ENCODE data around the gene HHAT.

DNA sequence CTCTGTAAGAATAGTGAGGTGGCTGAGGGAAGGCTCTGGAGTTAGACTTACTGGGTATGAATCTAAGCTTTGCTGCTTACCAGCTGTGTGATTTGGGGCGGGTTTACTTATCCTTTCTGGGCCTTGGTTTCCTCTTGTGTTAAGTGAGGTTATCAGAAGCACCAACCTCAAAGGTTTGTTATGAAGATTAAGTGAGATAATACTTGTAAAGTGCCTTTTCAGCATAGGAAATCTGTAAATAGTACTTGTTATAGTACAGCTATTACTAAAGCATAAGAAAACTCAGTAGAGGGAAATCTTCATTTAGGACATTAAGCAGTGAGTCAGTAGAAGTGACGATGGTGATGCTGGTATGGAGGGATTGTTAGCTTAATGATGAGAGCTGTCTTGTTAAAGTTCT, 12.1 kb downstream of the HHAT start:
- TF ChIP-seq, protein P1, sequence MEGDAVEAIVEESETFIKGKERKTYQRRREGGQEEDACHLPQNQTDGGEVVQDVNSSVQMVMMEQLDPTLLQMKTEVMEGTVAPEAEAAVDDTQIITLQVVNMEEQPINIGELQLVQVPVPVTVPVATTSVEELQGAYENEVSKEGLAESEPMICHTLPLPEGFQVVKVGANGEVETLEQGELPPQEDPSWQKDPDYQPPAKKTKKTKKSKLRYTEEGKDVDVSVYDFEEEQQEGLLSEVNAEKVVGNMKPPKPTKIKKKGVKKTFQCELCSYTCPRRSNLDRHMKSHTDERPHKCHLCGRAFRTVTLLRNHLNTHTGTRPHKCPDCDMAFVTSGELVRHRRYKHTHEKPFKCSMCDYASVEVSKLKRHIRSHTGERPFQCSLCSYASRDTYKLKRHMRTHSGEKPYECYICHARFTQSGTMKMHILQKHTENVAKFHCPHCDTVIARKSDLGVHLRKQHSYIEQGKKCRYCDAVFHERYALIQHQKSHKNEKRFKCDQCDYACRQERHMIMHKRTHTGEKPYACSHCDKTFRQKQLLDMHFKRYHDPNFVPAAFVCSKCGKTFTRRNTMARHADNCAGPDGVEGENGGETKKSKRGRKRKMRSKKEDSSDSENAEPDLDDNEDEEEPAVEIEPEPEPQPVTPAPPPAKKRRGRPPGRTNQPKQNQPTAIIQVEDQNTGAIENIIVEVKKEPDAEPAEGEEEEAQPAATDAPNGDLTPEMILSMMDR (IDR thresholded peaks at IDR 0.05), result no peak
- TF ChIP-seq POLR2AphosphoS5 (IDR thresholded peaks at IDR 0.05) (no peak), EP300 (IDR thresholded peaks at IDR 0.05) (no peak), POLR2A (IDR thresholded peaks at IDR 0.05; ENCODE audit: low read depth) (no peak)

Measured in esophagus muscularis mucosa (tissue), 4 donors.